Omental fat pad (tissue), 4 donors: Measurements from ENCODE around the gene EFCC1. TPM values are rescaled to one million over a fixed set of nuclear protein-coding genes. Genes with fewer than 3 reads are reported as not detected.

Source experiments
- ATAC-seq: fragments of 150-250 bp; one replicate; pipeline ENCODE4 v1.9.1; 2016; ENCODE audit warnings: mild to moderate bottlenecking, moderate library complexity; ENCODE audit not compliant: low FRiP score
- DNase-seq: peaks from one replicate; pipeline ENCODE4 v3.0.0-alpha.2; 2019; ENCODE audit warnings: low spot score
- total RNA-seq, 4 donors: library from RNA; depleted of rRNA; stranded (reverse); fragments of >200 nt; gene quantifications; one replicate each; pipeline ENCODE4 v1.1.0, GENCODE V29; 2016
- TF ChIP-seq, protein P1 (sequence below), 3 donors: fragments of 450-650 bp; IDR thresholded peaks; one replicate each; pipeline ENCODE4 v1.5.1; 2016 to 2017; ENCODE audit warnings: antibody characterized with exemption in 3 of 3, mild to moderate bottlenecking in 3 of 3, moderate library complexity in 2 of 3

EFCC1 gene, protein sequence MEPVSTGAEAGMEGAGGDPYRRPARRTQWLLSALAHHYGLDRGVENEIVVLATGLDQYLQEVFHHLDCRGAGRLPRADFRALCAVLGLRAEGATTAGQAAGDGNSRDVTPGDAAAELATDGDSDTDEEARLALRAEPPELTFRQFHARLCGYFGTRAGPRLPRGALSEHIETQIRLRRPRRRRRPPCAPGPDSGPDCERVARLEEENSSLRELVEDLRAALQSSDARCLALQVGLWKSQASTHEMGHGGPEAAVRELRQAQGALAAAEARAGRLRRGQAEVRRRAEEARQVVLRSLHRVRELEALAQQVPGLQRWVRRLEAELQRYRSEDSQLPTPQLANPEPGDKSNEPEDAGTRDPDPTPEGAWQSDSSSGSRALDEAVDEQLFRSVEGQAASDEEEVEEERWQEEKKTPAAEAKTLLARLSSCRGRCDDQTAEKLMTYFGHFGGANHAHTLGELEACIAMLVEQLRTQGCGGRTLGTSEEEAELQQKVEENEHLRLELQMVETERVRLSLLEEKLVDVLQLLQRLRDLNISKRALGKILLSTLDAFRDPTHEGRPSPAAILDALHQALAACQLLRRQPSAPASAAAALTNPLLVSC
- total RNA-seq: 1 to 10 TPM in 3 of 4 donors, under 1 TPM in 1; 0.72 to 6.3 (median 1.2) TPM

DNA sequence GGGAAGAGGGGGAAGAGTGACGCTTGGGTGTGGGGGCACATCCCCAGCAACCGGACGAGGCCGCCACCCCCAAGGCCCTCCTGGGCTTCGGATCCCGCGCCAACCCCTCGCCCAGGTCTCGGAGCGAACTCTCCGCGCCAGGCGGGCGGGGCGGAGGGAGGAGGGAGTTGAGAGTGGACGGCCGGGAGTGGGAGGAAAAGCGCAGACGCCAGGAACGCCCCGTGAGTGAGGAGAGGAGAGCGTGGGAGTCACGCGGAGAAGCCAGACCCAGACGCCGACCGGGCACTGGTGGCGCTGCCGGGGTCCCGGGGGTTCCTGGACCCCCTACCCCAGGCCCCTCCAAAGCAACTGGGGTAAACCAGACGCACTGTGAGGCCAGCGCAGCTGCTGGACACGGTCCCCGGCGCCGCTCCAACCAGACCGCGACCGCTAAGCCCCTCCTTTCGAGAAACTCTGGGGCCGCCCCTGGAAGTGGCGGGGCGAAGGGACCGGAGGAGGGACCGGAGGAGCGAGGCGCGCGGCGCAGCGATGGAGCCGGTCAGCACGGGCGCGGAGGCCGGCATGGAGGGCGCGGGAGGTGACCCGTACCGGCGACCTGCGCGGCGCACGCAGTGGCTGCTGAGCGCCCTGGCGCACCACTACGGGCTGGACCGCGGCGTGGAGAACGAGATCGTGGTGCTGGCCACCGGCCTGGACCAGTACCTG is at the start of gene EFCC1:
Gene EFCC1, plus strand, starts transcription at position 204 of the 705 bp plus-strand sequence. Its CDS starts 325 bp downstream, at position 529.
- DNase-seq (no peak), ATAC-seq (peak; percentile 79)
- TF ChIP-seq, protein P1, sequence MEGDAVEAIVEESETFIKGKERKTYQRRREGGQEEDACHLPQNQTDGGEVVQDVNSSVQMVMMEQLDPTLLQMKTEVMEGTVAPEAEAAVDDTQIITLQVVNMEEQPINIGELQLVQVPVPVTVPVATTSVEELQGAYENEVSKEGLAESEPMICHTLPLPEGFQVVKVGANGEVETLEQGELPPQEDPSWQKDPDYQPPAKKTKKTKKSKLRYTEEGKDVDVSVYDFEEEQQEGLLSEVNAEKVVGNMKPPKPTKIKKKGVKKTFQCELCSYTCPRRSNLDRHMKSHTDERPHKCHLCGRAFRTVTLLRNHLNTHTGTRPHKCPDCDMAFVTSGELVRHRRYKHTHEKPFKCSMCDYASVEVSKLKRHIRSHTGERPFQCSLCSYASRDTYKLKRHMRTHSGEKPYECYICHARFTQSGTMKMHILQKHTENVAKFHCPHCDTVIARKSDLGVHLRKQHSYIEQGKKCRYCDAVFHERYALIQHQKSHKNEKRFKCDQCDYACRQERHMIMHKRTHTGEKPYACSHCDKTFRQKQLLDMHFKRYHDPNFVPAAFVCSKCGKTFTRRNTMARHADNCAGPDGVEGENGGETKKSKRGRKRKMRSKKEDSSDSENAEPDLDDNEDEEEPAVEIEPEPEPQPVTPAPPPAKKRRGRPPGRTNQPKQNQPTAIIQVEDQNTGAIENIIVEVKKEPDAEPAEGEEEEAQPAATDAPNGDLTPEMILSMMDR (IDR thresholded peaks at IDR 0.05): no peak

DNA sequence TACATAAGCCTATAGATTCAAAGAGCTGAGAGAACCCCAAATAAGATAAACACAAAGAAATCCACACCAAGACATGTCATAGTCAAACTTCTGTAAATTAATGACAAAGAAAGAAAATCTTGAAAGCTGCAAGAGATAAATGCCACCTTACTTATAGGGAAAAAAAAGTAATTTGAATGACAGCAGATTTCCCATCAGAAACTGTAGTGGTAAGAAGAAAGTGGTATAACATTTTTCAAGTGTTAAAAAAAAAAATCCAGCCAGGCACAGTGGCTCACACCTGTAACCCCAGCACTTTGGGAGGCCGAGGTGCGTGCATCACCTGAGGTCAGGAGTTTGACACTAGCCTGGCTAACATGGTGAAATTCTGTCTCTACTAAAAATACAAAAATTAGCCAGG is 44.7 kb upstream of the EFCC1 start:
- ATAC-seq (no peak), DNase-seq (no peak)

DNA sequence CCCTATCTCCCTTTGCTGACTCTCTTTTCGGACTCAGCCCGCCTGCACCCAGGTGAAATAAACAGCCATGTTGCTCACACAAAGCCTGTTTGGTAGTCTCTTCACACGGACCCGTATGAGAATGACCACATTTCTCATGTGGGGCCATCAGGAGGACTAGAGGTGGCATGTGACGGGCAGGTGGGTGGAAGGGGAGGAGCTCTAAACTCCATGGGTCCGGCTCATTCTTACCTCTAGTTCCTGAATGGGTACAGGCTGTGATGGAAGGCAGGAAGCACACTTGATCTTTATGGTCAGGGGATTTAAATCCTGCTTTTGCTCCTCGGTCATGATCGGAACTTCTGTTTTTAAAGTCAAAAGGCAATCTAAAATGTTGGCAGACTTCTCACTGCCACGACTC is 35.8 kb upstream of the EFCC1 start:
- ATAC-seq (no peak), DNase-seq (no peak)
- TF ChIP-seq, protein P1 (IDR thresholded peaks at IDR 0.05): no peak

More for the DNA sequence above, 44.7 kb upstream of the EFCC1 start:
- TF ChIP-seq, protein P1 (IDR thresholded peaks at IDR 0.05): no peak

DNA sequence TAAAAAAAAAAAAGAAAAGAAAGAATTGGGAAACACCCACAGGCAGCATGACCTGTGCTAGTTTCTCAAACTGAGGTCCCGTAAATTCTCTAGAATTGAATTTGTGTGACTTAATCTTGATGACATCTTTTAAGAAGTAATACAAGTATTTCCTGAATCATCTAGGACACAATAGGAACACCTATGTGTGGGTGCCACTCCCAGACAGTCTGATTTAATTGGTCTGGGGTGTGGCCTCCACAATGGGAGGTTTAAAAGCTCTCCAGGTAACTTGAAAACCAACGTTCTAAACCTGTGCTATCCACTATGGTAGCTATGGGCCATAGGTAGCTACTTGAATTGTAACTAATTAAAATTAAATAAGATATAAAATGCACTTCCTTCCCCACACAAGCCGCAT is 35.3 kb upstream of the EFCC1 start:
- ATAC-seq (no peak), DNase-seq (no peak)
- TF ChIP-seq, protein P1 (IDR thresholded peaks at IDR 0.05): no peak

DNA sequence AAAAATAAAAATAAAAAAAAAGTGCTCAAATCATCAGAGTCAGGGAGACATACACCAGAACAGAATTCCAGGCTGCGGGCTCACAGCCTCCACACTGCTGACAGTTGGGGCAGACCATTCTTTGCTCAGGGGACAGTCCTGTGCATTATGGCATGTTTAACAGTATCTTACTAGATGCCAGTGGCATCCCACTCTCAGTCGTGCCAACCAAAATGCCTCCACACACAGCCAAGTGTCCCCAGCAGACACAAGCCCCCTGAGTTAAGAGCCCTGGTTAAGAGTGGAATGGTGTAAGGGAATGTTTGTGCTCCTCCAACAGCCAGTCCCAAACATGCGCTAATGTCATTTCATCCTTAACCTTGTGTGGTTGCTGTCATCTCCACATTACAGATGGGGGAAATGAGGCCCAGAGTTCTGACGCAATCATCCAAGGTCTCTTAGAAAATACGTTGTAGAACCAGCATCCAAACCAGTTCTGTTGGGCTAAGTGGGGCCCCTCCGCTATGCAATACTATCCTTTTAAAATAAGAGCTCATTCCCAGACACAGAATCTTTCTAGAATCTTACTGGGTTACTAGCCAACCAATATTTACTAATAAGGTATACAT is 33.3 kb upstream of the EFCC1 start:
- DNase-seq: no peak
- no peak for ATAC-seq
- TF ChIP-seq, protein P1 (IDR thresholded peaks at IDR 0.05): no peak

DNA sequence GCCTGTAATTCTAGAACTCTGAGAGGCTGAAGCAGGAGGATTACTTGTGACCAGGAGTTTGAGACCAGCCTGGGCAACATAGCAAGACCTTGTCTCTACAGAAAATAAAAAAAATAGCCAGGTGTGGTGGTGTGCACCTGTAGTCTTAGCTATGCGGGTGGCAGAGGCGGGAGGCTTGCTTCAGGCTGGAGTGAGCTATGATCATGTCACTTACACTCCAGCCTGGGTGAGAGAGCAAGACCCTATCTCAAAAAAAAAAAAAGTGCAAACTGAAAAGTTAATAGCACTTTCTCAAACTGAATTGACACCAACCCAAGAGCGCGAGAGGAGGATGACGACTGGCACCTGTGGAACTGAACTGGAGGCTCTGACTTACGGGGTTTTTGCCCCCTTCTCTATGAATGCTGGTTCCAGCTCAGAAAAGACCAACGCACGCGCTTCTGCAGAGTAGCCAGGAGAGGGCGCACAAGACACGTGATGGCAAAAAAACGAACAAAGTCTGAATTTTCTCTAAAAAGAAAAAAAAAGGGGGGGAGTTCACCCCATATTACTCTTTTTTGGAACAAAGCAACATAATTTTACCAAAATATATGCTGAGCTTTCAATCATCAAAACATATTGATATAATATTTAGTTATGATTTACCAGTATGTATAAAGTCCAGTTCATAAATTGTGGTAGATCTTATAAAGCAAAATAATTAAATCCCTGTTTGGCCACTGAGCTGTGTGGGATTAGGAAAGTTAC is 30.9 kb upstream of the EFCC1 start:
- DNase-seq (no peak), ATAC-seq (no peak)
- TF ChIP-seq, protein P1 (IDR thresholded peaks at IDR 0.05): peak in 1 of 3 donors; percentile 80
